Parathyroid adenoma (tissue), 2 donors: ENCODE measurements around the gene PTGFRN.

Experiments
- H2AFZ ChIP-seq: fragments of 300-600 bp; sonication (generic); one replicate; pipeline ENCODE4 v1.7.0; 2017; ENCODE audit warnings: antibody characterized with exemption, mild to moderate bottlenecking
- H3K27ac ChIP-seq: fragments of 300-600 bp; sonication (generic); one replicate; pipeline ENCODE4 v1.7.0; 2017
- H3K27me3 ChIP-seq: fragments of 300-600 bp; sonication (generic); one replicate; pipeline ENCODE4 v1.7.0; 2017; ENCODE audit warnings: low read length; ENCODE audit not compliant: control insufficient read depth, insufficient read depth
- H3K36me3 ChIP-seq: fragments of 300-600 bp; sonication (generic); one replicate; pipeline ENCODE4 v1.7.0; 2017; ENCODE audit warnings: low read length; ENCODE audit not compliant: control insufficient read depth, insufficient read depth
- H3K4me1 ChIP-seq: fragments of 300-600 bp; sonication (generic); one replicate; pipeline ENCODE4 v1.7.0; 2017; ENCODE audit warnings: control low read depth
- H3K4me2 ChIP-seq: fragments of 300-600 bp; sonication (generic); one replicate; pipeline ENCODE4 v1.7.0; 2017; ENCODE audit warnings: low read length
- H3K4me3 ChIP-seq: fragments of 300-600 bp; sonication (generic); one replicate; pipeline ENCODE4 v1.7.0; 2017; ENCODE audit warnings: low read depth, low read length
- H3K79me2 ChIP-seq: fragments of 300-600 bp; sonication (generic); one replicate; pipeline ENCODE4 v1.7.0; 2017; ENCODE audit warnings: control low read depth
- H3K9ac ChIP-seq: fragments of 300-600 bp; sonication (generic); one replicate; pipeline ENCODE4 v1.7.0; 2017; ENCODE audit warnings: mild to moderate bottlenecking
- H3K9me3 ChIP-seq: fragments of 300-600 bp; sonication (generic); one replicate; pipeline ENCODE4 v1.7.0; 2017; ENCODE audit warnings: low read length; ENCODE audit not compliant: control insufficient read depth
- TF ChIP-seq, protein P1 (sequence below): fragments of 300-600 bp; sonication (generic); IDR thresholded peaks from one replicate; pipeline ENCODE4 v1.7.0; 2017; ENCODE audit warnings: antibody characterized with exemption, mild to moderate bottlenecking
- donor health status: primary hyperparathyroidism.

PTGFRN gene

DNA sequence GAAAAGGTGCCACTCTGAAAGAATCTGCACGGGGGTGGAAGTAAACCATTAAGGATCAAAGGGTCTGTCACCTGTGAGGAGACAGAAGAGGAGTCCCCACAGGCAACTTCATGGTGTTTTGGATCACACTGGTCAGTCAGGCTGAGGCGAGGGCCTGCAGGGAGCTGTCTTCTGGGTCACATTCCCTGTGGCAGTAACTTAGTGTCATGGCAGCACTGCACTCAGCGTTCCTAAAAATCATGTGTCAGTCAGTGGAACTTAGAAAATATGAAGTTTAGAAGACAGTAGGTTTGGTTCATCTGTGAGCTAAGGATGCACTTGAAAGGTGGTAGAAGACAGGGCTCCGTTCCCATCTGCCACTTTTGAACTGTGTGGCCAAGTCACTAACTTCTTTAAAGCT is 48.4 kb downstream of the PTGFRN start:
- Histone ChIP-seq H3K27ac (no peak overlapping the region), H3K79me2 (no peaks in the 10 kb centered on the region), H3K9ac (no peak overlapping the region), H3K36me3 (no peaks in the 10 kb centered on the region), H3K27me3 (no peaks in the 10 kb centered on the region), H3K4me3 (no peak overlapping the region), H3K9me3 (no peaks in the 10 kb centered on the region), H2AFZ (no peak overlapping the region), H3K4me1 (no peaks in the 10 kb centered on the region), H3K4me2 (no peak overlapping the region)
- TF ChIP-seq, protein P1, sequence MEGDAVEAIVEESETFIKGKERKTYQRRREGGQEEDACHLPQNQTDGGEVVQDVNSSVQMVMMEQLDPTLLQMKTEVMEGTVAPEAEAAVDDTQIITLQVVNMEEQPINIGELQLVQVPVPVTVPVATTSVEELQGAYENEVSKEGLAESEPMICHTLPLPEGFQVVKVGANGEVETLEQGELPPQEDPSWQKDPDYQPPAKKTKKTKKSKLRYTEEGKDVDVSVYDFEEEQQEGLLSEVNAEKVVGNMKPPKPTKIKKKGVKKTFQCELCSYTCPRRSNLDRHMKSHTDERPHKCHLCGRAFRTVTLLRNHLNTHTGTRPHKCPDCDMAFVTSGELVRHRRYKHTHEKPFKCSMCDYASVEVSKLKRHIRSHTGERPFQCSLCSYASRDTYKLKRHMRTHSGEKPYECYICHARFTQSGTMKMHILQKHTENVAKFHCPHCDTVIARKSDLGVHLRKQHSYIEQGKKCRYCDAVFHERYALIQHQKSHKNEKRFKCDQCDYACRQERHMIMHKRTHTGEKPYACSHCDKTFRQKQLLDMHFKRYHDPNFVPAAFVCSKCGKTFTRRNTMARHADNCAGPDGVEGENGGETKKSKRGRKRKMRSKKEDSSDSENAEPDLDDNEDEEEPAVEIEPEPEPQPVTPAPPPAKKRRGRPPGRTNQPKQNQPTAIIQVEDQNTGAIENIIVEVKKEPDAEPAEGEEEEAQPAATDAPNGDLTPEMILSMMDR = no peak

DNA sequence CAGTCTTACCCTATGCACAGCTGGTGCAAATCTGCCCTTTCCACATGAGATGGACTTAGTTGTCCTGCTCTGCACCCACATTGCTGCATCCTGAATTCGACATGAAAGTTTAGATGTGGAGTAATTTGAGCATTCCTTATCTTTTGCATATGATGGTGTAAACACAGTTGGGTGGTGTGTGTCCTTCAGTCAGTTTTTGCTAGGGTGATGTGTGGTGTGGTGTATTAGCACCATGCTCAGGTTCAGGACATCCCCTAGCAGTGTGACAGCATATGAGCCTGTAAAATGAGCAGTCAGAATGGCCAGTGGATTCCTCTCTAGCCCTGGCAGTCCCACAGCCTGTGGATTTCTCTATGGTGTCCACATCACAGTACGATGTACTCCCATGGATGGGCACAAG is 49.3 kb downstream of the PTGFRN start:
- H3K4me1 ChIP-seq = no peaks in the 10 kb centered on the region
- no peak overlapping the region for H3K4me3 ChIP-seq
- H2AFZ ChIP-seq = no peak overlapping the region
- H3K79me2 ChIP-seq = no peaks in the 10 kb centered on the region
- H3K4me2 ChIP-seq = no peak overlapping the region
- no peaks in the 10 kb centered on the region for H3K36me3 ChIP-seq
- no peak overlapping the region for H3K9ac ChIP-seq
- TF ChIP-seq, protein P1 = no peak
- no peaks in the 10 kb centered on the region for H3K9me3 ChIP-seq
- H3K27me3 ChIP-seq = no peaks in the 10 kb centered on the region
- no peak overlapping the region for H3K27ac ChIP-seq

DNA sequence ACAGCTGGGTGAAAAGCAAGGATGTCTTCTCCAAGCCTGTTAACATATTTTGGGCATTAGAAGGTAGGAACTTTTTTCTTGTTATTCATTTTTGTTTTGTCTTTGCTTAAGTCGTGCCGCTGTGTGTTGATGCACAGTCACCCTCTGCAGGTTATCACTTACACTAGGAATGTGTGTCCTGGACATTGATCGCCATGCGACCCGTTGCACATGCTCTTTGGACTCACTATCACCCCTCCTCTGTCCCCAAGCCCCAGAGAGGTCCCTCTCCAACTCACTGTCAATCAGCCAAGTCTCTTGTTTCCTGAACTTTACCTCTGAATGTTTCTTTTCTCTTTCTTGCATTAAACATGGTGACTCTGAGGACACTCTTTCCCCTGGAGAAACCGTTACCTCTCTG is 51.9 kb downstream of the PTGFRN start:
- H3K36me3 ChIP-seq = no peaks in the 10 kb centered on the region

DNA sequence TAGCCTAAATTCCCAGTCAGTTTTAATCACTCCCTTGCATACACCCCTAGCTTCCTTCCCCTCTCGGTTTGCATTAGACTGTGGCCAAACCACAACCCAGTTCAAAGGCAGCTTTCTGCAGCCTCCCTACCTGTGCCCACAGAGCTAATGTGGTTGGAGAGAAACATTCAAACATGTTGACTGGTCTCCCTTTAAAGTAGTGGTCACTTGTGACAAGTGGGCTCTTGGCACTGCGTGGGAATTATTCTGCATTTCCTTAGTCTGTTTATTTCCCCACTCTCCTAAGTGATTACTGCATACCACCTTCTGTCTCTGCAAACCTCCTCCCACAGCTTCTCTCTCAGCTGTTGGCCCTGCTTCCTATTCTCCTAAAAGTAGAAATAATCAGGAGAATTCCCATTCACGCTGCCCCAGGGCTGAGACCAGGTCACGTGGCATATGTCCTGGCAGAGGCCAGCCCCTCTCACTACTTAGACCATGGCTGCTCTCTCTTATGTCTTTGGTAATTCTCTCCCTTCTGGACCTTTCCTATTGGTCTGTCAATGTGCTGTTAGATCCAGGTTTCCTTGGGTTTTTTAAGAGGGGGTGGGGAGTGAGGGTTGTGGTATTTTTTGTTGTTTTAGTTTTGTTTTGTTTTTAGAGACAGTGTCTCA is 53.4 kb downstream of the PTGFRN start:
- no peak overlapping the region for H3K9ac ChIP-seq
- TF ChIP-seq, protein P1 = no peak
- H3K4me1 ChIP-seq = no peaks in the 10 kb centered on the region
- H3K4me3 ChIP-seq = no peak overlapping the region
- no peak overlapping the region for H3K4me2 ChIP-seq
- no peaks in the 10 kb centered on the region for H3K79me2 ChIP-seq
- no peak overlapping the region for H3K27ac ChIP-seq
- H2AFZ ChIP-seq = no peak overlapping the region
- no peaks in the 10 kb centered on the region for H3K27me3 ChIP-seq
- no peaks in the 10 kb centered on the region for H3K9me3 ChIP-seq
- H3K36me3 ChIP-seq = no peaks in the 10 kb centered on the region

More for the DNA sequence above, 51.9 kb downstream of the PTGFRN start:
- no peaks in the 10 kb centered on the region for H3K9me3 ChIP-seq
- no peak overlapping the region for H3K27ac ChIP-seq
- no peaks in the 10 kb centered on the region for H3K79me2 ChIP-seq
- no peak overlapping the region for H3K9ac ChIP-seq
- H3K4me1 ChIP-seq = no peaks in the 10 kb centered on the region
- no peak overlapping the region for H2AFZ ChIP-seq
- TF ChIP-seq, protein P1 = no peak
- no peak overlapping the region for H3K4me3 ChIP-seq
- no peaks in the 10 kb centered on the region for H3K27me3 ChIP-seq
- no peak overlapping the region for H3K4me2 ChIP-seq

DNA sequence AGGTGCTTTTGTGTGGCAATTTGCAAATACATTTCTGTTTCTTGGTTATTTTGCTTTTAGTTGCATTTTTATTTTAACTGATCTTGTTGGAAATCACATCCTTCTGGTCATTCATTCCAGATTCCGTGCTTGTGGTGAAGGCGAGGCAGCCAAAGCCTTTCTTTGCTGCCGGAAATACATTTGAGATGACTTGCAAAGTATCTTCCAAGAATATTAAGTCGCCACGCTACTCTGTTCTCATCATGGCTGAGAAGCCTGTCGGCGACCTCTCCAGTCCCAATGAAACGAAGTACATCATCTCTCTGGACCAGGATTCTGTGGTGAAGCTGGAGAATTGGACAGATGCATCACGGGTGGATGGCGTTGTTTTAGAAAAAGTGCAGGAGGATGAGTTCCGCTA is 57.1 kb downstream of the PTGFRN start:
- Histone ChIP-seq H3K4me2 (no peak overlapping the region), H3K27ac (no peak overlapping the region), H2AFZ (no peak overlapping the region), H3K27me3 (no peaks in the 10 kb centered on the region), H3K4me1 (no peaks in the 10 kb centered on the region), H3K79me2 (no peaks in the 10 kb centered on the region), H3K36me3 (no peaks in the 10 kb centered on the region), H3K4me3 (no peak overlapping the region), H3K9me3 (no peaks in the 10 kb centered on the region), H3K9ac (no peak overlapping the region)
- TF ChIP-seq, protein P1 = no peak
